Left lung (tissue), 10 donors: ENCODE data around the gene KRTAP12-4. TPM values are rescaled to one million over a fixed set of nuclear protein-coding genes. Genes with fewer than 3 reads are reported as not detected.

ENCODE experiments used
- ATAC-seq: fragments of 200-7000 bp; cut with Tn5 transposase; one replicate; pipeline ENCODE4 v1.9.1; 2020; ENCODE audit warnings: moderate library complexity
- DNase-seq, 4 donors: peaks; one replicate each; pipeline ENCODE4 v3.0.0-alpha.2; 2013 to 2020
- H3K27ac ChIP-seq, 2 donors: fragments of 200-600 bp; sonication (generic) in 1 of 2; one replicate each; pipeline versions ENCODE4 v1.5.0 to v1.8.0; 2020 to 2021
- H3K27me3 ChIP-seq, 2 donors: fragments of 200-600 bp; sonication (generic) in 1 of 2; one replicate each; pipeline versions ENCODE4 v1.5.0 to v1.8.0; 2020 to 2021
- H3K36me3 ChIP-seq, 2 donors: fragments of 200-600 bp; sonication (generic) in 1 of 2; one replicate each; pipeline versions ENCODE4 v1.5.0 to v1.8.0; 2020 to 2021
- H3K4me1 ChIP-seq, 2 donors: fragments of 200-600 bp; one replicate each; pipeline ENCODE4 v1.8.0; 2021
- H3K4me3 ChIP-seq, 2 donors: fragments of 200-600 bp; sonication (generic) in 1 of 2; one replicate each; pipeline versions ENCODE4 v1.5.0 to v1.8.0; 2020 to 2021; ENCODE audit warnings: mild to moderate bottlenecking in 1 of 2
- H3K9me3 ChIP-seq, 2 donors: fragments of 200-600 bp; sonication (generic) in 1 of 2; one replicate each; pipeline versions ENCODE4 v1.5.0 to v1.8.0; 2020 to 2021
- CTCF ChIP-seq, 2 donors: fragments of 200-600 bp; sonication (generic) in 1 of 2; IDR thresholded peaks; one replicate each; pipeline versions ENCODE4 v1.5.0 to v1.8.0; 2021; ENCODE audit warnings: antibody characterized with exemption in 2 of 2
- intact Hi-C, 2 donors: fragments of 100-400 bp; cut with DNase I; formaldehyde crosslinking; loops; one replicate each; pipeline versions ENCODE4 v1.11.2 to v1.14.2; 2022
- polyA plus RNA-seq, 6 donors: library from polyadenylated mRNA; unstranded; fragments of 120-200 nt; gene quantifications; one replicate each; pipeline ENCODE4 v1.2.1, GENCODE V29; 2013; ENCODE audit not compliant: insufficient read length in 6 of 6
- total RNA-seq, 2 donors: library from RNA; stranded (reverse); fragmentation: NEBNext Ultra II Directional; extraction: Animal tissue kit (Norgen Biotek cat#: 25700); gene quantifications; one replicate each; pipeline ENCODE4 v1.2.1, GENCODE V29; 2021
- donor health status: DM: no; HTN: yes; CAD: no.
- donor health status: DM: no; HTN: no; CAD: no.

The KRTAP12-4 gene
- total and polyA plus RNA-seq, 8 donors: not detected

- DNase-seq (peak in 1 of 4 donors; percentile 69), ATAC-seq (no peak)
- Histone ChIP-seq H3K27me3 (peaks cover 0 to 36% of the 10 kb centered on the region in 2 donors), H3K4me1 (no peaks in the 10 kb centered on the region), H3K36me3 (no peaks in the 10 kb centered on the region), H3K27ac (no peak overlapping the region), H3K9me3 (peaks cover 0 to 20% of the 10 kb centered on the region in 2 donors), H3K4me3 (no peak overlapping the region)
- intact Hi-C loops: no loop called here
- no peak for TF ChIP-seq CTCF (IDR thresholded peaks at IDR 0.05)
These were observed 37.9 kb downstream of the KRTAP12-4 start for GRCh38 chr21:44616591-44616926.

- peaks cover 0 to 22% of the 10 kb centered on the region in 2 donors for H3K9me3 ChIP-seq
- H3K27ac ChIP-seq: no peak overlapping the region
- H3K27me3 ChIP-seq: peaks cover 0 to 36% of the 10 kb centered on the region in 2 donors
- no peak overlapping the region for H3K4me3 ChIP-seq
- no peaks in the 10 kb centered on the region for H3K4me1 ChIP-seq
- TF ChIP-seq CTCF (IDR thresholded peaks at IDR 0.05): no peak
- DNase-seq: peak in 1 of 4 donors; percentile 54
- intact Hi-C loops: no loop called here
- ATAC-seq: no peak
- H3K36me3 ChIP-seq: no peaks in the 10 kb centered on the region
These were observed 38.4 kb downstream of the KRTAP12-4 start for GRCh38 chr21:44615911-44616590.

DNA sequence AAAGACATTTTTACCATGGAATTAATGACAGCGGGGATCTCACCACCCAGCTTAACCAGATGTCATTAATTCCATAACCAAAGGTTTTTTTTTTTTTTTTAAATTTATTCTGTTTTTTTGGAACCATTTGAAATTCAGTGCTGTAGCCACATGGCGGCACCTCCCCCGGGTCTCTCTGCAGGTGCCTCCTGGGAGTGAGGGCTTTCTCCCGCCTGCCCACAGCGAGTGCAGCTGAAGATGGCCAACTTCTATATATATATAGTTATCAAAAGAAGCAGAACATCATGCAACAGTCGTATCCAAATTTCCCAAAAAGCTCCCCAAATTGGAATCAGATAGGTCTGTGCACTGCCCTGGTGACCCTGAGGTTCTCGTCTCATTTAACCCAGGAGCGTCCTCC is 39.0 kb downstream of the KRTAP12-4 start:
- DNase-seq (no peak), ATAC-seq (no peak)
- intact Hi-C loops: no loop called here
- Histone ChIP-seq H3K4me3 (no peak overlapping the region), H3K9me3 (peaks cover 0 to 23% of the 10 kb centered on the region in 2 donors), H3K27ac (no peak overlapping the region), H3K4me1 (no peaks in the 10 kb centered on the region), H3K27me3 (peaks cover 0 to 36% of the 10 kb centered on the region in 2 donors), H3K36me3 (no peaks in the 10 kb centered on the region)
- TF ChIP-seq CTCF (IDR thresholded peaks at IDR 0.05): no peak

DNA sequence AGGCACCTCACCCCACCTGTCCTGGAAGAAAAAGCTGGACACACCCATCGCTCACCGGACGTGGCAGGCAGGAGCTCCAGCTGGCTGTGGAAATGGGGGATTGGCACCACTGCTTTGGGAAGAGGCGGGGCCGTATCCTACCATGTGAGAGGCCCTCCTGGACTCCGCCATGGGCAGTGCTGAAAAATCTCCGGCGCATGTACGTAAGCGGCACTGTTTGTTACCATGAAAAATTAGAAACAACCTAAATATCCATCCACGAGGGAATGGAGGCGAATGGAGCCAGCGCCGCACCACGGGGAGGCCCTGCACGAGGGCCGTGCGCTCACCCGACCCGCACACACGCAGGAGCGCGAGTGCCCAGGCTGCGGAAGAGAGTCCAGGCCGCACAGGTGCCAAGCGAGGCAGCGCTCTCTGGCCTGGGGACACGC is 39.5 kb downstream of the KRTAP12-4 start:
- Histone ChIP-seq H3K4me1 (no peaks in the 10 kb centered on the region), H3K4me3 (no peak overlapping the region), H3K27me3 (peaks cover 0 to 36% of the 10 kb centered on the region in 2 donors), H3K27ac (no peak overlapping the region), H3K36me3 (no peaks in the 10 kb centered on the region), H3K9me3 (peaks cover 0 to 23% of the 10 kb centered on the region in 2 donors)
- TF ChIP-seq CTCF (IDR thresholded peaks at IDR 0.05): no peak
- DNase-seq: peak in 1 of 4 donors; percentile 64
- intact Hi-C loops: no loop called here
- ATAC-seq: no peak

GRCh38 chr21:44614161-44614631 is 40.3 kb downstream of the KRTAP12-4 start:
- DNase-seq: peak in 1 of 4 donors; percentile 60
- TF ChIP-seq CTCF (IDR thresholded peaks at IDR 0.05): no peak
- intact Hi-C loops: no loop called here
- Histone ChIP-seq H3K36me3 (no peaks in the 10 kb centered on the region), H3K27me3 (peaks cover 0 to 36% of the 10 kb centered on the region in 2 donors), H3K9me3 (peaks cover 0 to 27% of the 10 kb centered on the region in 2 donors), H3K27ac (no peak overlapping the region), H3K4me1 (no peaks in the 10 kb centered on the region), H3K4me3 (no peak overlapping the region)
- ATAC-seq: no peak
